ENCODE measurements around the gene WDR6.
A peak's percentile ranks its signal among the peaks of the same experiment; 100 is the strongest.

The WDR6 gene

DNA sequence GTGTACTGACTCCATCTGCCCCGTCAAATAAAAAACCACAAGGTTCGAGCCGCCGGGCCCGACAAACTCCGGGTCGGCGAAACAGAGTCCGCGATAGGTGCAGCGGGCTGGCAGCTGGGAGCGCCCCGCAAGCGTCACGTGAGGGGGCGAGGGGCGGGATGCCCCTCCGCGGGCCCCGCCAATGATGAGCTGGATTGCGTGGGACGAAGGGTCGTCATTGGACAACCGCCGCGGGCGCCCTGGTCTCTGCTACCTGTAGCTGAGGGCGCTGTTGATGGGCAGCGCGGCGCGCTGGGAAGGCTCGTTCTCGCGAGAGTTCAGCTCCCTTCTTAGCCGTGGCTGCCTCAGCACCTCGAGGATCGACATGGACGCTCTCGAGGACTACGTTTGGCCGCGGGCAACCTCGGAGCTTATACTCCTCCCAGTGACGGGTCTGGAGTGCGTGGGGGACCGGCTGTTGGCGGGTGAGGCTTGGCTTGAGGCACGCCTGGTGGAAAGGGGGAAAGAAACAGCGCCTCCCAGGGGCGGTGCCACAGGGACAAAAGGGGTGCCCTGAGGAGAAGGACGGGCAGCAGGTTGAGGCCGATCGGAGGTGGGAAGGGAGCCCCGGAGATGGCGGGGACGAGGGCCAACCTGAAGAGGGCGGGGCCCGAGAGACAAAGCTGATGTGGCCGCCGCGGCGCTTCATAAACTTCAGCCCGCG lies at the start of gene WDR6:
Gene WDR6 (plus strand): TSS at position 324 of the 703 bp plus-strand sequence. CDS start 41 bp downstream, at position 365.
- Histone ChIP-seq H3K4me3 (peak within 1 kb of the TSS; percentile 87), H3K36me3 (peaks cover 42% of the 10 kb centered on the region), H3K27me3 (no peaks in the 10 kb centered on the region), H3K9ac (peak within 1 kb of the TSS; percentile 98), H4K20me1 (peaks cover 44% of the 10 kb centered on the region), H3K27ac (peak within 1 kb of the TSS; percentile 99), H3K4me2 (peak within 1 kb of the TSS; percentile 97), H3K4me1 (peaks cover 32% of the 10 kb centered on the region), H3K9me3 (no peaks in the 10 kb centered on the region)
- TF ChIP-seq Cebpa-rat (IDR thresholded peaks at IDR 0.05) = no peak

DNA sequence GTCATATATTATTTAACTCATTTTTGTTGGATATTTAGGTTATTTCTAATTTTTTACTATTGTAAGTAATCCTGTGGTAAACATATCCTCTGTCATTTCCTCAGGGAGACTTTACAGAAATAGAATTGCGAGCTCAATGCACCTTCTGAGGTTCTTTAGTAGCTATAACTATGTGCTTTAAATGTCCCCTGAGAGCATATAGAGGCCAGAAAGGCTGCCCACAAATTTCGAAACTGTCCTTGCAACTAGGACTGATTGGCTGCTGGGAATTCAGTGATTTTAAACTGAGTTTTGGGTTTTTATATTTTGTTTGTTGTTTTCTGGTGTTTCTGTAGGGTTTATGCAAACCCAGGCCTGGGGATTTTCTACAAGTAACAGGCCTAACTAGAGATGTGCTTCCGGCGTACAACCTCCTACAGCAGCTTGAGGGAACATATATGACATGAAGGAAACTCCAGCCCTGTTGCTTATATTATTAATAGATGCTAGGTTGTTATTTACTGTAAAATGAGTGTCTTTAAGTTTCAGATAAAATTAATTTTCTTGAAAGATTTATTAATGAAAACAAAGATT lies 46.3 kb upstream of the WDR6 start:
- no peak for TF ChIP-seq Cebpa-rat (IDR thresholded peaks at IDR 0.05)
- peak overlapping the region; percentile 66 for H3K4me2 ChIP-seq
- H3K27ac ChIP-seq = peak overlapping the region; percentile 51; the same call in 1 of the 2 replicates
- peak overlapping the region; percentile 44; the same call in 1 of the 2 replicates for H3K9ac ChIP-seq
- peaks cover 46% of the 10 kb centered on the region for H4K20me1 ChIP-seq
- H3K27me3 ChIP-seq = no peaks in the 10 kb centered on the region
- H3K4me3 ChIP-seq = no peak overlapping the region
- H3K36me3 ChIP-seq = peaks cover 75% of the 10 kb centered on the region
- no peaks in the 10 kb centered on the region for H3K9me3 ChIP-seq
- peaks cover 37% of the 10 kb centered on the region for H3K4me1 ChIP-seq

GRCh38 chr3:48962340-48962739 lies 44.9 kb upstream of the WDR6 start:
- H3K36me3 ChIP-seq = peaks cover 78% of the 10 kb centered on the region
- TF ChIP-seq Cebpa-rat (IDR thresholded peaks at IDR 0.05) = no peak
- H3K27me3 ChIP-seq = no peaks in the 10 kb centered on the region

DNA sequence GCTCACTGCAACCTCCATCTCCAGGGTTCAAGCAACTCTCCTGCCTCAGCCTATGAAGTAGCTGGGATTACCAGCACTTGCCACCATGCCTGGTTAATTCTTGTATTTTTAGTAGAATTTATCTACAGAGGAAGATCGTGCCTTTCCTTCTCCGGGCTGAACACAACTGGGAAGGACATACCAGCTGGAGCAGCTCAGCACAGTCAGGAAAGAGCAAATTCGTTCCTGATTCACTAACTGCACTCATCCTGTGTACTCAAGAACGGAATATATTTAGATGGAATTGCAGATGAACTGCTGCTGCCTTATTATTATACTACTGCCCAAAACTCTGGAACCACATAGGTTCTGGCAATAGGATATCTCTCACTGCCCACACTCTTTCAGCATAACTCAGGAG lies 44.3 kb upstream of the WDR6 start:
- no peak overlapping the region for H3K4me2 ChIP-seq
- TF ChIP-seq Cebpa-rat (IDR thresholded peaks at IDR 0.05) = no peak
- H3K27me3 ChIP-seq = no peaks in the 10 kb centered on the region
- H3K4me3 ChIP-seq = no peak overlapping the region
- no peak overlapping the region for H3K27ac ChIP-seq
- peaks cover 47% of the 10 kb centered on the region for H3K4me1 ChIP-seq
- H3K36me3 ChIP-seq = peaks cover 76% of the 10 kb centered on the region
- H3K9me3 ChIP-seq = no peaks in the 10 kb centered on the region
- H4K20me1 ChIP-seq = peaks cover 48% of the 10 kb centered on the region
- no peak overlapping the region for H3K9ac ChIP-seq

More at GRCh38 chr3:48962340-48962739, 44.9 kb upstream of the WDR6 start:
- Histone ChIP-seq H3K4me3 (no peak overlapping the region), H4K20me1 (peaks cover 48% of the 10 kb centered on the region), H3K27ac (no peak overlapping the region), H3K4me2 (no peak overlapping the region), H3K9me3 (no peaks in the 10 kb centered on the region), H3K4me1 (peaks cover 47% of the 10 kb centered on the region), H3K9ac (no peak overlapping the region)

DNA sequence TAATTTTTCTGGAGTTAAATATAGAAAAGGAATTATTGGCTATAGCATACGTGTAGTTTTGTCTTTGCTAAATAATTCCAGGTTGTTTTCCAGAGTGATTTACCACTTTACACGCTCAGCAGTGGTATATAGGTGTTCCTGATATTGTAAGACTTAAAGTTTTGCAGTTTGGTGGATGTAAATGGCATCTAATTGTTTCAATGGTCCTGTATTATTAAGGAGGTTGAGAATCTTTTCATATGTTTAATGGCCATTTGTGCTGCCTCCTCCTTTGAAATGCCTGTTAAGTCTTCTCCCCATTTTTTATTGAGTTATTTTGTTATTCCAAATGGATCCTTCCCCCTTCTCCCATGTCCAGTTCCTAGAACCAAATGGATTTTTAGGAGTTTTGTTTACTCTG lies 43.6 kb upstream of the WDR6 start:
- no peak overlapping the region for H3K4me3 ChIP-seq
- no peak for TF ChIP-seq Cebpa-rat (IDR thresholded peaks at IDR 0.05)
- no peak overlapping the region for H3K9ac ChIP-seq
- peaks cover 47% of the 10 kb centered on the region for H3K4me1 ChIP-seq
- no peaks in the 10 kb centered on the region for H3K27me3 ChIP-seq
- no peaks in the 10 kb centered on the region for H3K9me3 ChIP-seq
- no peak overlapping the region for H3K27ac ChIP-seq
- no peak overlapping the region for H3K4me2 ChIP-seq
- H3K36me3 ChIP-seq = peaks cover 76% of the 10 kb centered on the region
- peaks cover 48% of the 10 kb centered on the region for H4K20me1 ChIP-seq

DNA sequence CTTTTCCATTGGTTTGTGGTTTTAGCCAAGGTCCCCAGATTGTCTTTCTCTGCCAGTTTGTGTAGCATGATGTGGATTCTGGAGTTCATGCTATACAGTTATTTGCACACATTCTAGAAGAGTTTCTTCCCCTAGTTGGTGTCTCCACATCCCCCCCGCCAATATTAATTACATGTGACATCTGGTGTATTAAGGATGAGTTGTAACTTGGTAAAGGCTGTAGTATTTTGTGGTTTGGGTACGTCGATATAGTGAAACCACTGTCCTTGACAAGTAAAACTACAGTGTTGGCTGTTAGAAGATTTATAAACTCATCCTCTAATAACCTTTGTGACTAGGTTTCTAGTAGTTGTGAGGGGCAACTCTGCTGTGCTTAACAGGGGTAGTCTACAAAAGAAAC lies 40.8 kb upstream of the WDR6 start:
- TF ChIP-seq Cebpa-rat (IDR thresholded peaks at IDR 0.05) = no peak
- Histone ChIP-seq H3K9ac (no peak overlapping the region), H3K27ac (peak overlapping the region; percentile 1; the same call in 1 of the 2 replicates), H3K4me3 (no peak overlapping the region), H3K4me2 (no peak overlapping the region), H3K9me3 (no peaks in the 10 kb centered on the region), H3K27me3 (no peaks in the 10 kb centered on the region), H3K36me3 (peaks cover 95% of the 10 kb centered on the region), H4K20me1 (peaks cover 27% of the 10 kb centered on the region), H3K4me1 (peaks cover 24% of the 10 kb centered on the region)

- peaks cover 18% of the 10 kb centered on the region for H3K4me1 ChIP-seq
- TF ChIP-seq Cebpa-rat (IDR thresholded peaks at IDR 0.05) = no peak
- H3K27me3 ChIP-seq = no peaks in the 10 kb centered on the region
- H4K20me1 ChIP-seq = peaks cover 21% of the 10 kb centered on the region
- H3K27ac ChIP-seq = peak overlapping the region; percentile 1; the same call in 1 of the 2 replicates
- no peak overlapping the region for H3K4me3 ChIP-seq
- no peak overlapping the region for H3K4me2 ChIP-seq
- no peaks in the 10 kb centered on the region for H3K9me3 ChIP-seq
- peaks cover 99% of the 10 kb centered on the region for H3K36me3 ChIP-seq
- no peak overlapping the region for H3K9ac ChIP-seq
These were observed 40.3 kb upstream of the WDR6 start for GRCh38 chr3:48966876-48967361.

GRCh38 chr3:48970586-48970985 lies 36.6 kb upstream of the WDR6 start:
- Histone ChIP-seq H3K4me1 (peaks cover 11% of the 10 kb centered on the region; the same call in 1 of the 2 replicates), H3K36me3 (peaks cover 99% of the 10 kb centered on the region), H3K9me3 (no peaks in the 10 kb centered on the region), H3K4me3 (no peak overlapping the region), H4K20me1 (peaks cover 23% of the 10 kb centered on the region; the same call in 1 of the 2 replicates), H3K27ac (no peak overlapping the region), H3K27me3 (no peaks in the 10 kb centered on the region), H3K4me2 (no peak overlapping the region), H3K9ac (no peak overlapping the region)
- TF ChIP-seq Cebpa-rat (IDR thresholded peaks at IDR 0.05) = no peak

DNA sequence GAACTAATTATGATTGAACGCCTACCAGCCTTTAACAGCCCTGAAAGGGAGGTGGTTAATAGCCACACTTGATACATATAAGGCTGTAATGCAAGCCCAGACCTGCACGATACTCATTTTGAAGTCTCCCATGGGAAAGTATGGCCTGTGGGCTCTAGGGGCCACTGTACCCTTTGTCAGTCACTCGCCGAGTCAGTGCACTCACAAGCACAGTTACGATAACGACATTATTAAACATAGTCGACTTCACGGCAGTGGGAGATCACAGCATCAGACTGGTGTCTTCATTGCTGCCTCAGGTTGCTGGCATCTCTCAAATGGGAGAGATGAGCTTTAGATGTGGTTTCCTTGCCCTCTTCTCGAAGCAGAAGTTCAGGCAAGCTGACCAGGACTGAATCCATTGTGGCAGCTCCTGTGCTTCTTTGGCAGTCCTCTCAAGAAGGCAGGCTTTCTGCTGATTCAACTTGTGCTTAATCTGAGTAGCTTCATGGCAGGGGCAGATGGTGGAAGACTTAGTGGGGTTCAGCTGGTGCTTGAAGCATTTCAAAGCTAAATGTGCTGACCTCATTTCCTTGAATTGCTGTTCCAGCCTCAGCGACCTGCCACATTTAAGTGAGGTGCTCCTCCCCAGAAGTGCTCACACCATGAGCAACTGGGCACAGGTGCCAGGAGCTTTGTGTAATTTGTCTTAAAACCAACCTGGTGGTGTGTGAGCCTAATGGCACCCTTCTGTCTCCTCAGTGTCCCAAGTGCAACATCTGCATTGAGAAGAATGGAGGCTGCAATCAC lies 32.9 kb upstream of the WDR6 start:
- H3K36me3 ChIP-seq = peaks cover 99% of the 10 kb centered on the region
- H4K20me1 ChIP-seq = peaks cover 10% of the 10 kb centered on the region; the same call in 1 of the 2 replicates
- H3K4me1 ChIP-seq = no peaks in the 10 kb centered on the region
- no peaks in the 10 kb centered on the region for H3K9me3 ChIP-seq
- H3K27me3 ChIP-seq = no peaks in the 10 kb centered on the region
- no peak for TF ChIP-seq Cebpa-rat (IDR thresholded peaks at IDR 0.05)
- no peak overlapping the region for H3K9ac ChIP-seq
- no peak overlapping the region for H3K4me2 ChIP-seq
- no peak overlapping the region for H3K27ac ChIP-seq
- no peak overlapping the region for H3K4me3 ChIP-seq

All from BLaER1 (cell line).